Measurements from ENCODE around the gene C17orf58.
"Not testable (repeated sequence)": the region's sequence is repeated elsewhere in the genome, so short reads cannot be mapped to it uniquely, and the experiment has no call there.

Gene C17orf58

DNA sequence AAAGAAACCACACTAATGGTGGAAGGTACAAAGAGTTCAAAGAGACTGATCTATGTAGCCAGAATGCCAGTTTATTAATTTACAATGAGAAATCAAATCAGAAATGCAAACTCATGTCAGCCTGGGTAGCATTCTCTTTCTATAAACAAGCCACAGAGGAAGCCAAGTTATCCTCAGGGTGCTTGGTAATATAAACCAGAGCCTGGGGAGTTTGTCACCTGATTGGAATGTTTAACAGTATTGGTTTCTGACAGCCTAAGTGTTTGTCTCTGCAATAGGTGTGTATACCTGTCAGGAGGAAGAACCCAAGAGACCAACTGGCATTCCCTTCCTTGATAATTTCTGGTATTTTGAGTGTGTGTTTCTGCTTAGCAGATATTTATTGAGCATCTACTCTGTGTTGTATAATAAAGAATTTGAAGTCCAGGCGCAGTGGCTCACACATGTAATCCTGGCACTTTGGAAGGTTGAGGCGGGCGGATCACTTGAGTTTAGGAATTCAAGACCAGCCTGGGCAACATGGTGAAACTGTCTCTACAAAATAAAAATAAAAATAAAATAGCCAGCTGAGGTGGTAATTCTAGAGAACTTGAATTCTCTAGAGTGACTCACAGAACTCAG is 3.1 kb upstream of the C17orf58 start:
- no peak for DNase-seq

DNA sequence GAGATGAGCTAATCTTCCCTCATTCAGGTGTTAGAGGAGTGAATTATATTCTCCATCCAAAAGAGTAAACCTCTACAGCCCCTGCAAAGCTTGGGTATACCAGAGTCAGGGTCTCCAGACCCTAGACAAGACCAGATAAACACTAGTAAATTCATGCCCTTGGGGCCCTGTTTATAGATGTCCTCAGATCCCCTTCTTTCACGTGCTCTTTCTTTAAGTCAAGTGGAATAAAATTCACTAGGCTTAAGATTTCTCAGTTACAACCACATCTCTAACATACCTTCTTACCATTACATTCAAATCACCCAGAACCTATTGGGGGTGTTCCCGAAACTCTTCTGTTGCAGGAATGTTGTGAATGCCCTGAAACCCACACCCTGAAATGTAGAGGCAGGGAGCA is 2.2 kb upstream of the C17orf58 start:
- no peak for DNase-seq

DNA sequence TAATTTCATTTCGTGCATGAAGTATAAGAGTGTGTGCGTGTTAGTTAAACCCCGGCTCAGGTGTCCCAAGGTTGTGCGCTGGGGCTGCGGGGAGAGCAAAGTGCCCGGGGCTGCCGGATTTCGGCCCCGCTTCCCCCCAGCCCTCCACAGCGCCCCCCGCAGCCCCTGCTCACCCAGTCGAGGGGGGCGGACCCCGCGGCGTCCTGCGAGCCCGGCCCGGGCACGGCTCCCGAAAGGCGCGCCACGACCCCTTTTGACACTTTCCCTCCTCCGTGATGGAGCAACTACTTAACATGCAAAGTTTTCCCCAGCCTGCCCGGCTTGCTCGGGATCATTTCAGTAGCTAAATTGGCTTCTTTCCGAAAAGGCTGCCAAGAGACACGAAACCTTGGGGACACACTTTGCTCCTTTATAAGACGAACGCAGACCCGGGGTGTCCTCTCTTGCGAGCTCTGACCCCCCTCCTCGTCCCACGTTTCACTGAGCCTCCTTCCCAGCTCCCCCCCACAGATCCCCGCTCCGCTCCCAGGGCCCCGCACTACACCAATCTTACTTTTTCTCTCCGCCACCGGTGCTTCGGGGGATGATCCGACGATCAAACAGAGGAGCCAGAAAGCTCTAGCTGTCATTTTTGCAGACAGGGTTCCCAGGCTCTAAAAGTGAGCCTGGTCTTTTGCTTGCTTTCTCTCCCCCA is 552 bp downstream of the C17orf58 start:
- no peak for DNase-seq

DNA sequence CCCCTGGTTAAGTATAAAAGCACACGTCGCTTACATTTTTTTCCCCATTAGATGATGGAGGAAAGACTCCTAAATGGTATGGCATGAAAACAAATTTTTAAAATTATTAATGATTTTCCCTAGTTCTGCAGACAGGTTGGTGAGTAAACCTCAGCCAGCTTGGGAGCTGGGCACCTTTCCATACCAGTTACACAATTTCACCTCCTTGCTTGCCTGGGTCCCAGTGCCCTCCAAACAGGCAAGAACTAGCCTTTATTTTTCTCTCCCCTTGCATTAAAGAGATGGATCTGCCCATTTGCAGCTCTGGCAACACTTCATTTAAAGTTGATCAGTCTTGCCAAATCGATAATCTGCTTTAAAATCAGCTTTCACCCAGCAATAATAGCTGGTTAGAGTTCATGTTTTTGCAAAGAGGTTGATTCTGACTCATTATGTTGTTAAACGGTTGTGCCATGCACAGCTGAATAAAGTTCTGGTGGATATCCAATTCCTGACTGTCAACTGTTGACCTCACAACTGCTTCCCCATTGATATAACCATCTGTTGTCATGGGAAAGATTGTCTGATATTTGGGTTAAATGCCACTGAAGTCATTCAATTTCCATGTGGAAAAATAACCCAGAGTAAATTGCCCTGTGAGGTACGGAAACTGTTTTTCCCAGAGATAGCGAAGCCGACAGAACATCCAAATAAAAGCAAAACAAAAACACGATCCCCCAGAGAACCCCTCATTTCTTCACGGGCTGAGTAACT is 1.3 kb downstream of the C17orf58 start:
- DNase-seq, result no peak

DNA sequence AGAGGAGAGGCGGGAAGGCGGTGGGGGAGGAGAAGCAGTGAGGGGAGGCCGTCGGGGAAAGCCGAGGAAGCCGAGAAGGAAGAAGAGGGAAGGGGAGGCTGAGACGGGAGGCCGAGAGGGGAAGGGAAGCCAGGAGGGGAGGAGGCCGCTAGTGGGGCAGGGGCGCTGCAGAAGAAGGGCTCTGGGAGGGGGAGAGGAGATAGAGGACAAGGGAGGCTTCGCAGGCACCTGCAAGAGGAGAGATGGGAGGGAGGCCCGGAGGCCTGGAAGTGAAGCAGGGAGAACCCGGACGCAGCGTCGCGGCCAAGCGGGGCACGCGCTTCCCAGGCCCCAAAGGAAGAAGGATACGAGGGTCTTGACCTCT is 2.3 kb downstream of the C17orf58 start:
- no peak for DNase-seq

DNA sequence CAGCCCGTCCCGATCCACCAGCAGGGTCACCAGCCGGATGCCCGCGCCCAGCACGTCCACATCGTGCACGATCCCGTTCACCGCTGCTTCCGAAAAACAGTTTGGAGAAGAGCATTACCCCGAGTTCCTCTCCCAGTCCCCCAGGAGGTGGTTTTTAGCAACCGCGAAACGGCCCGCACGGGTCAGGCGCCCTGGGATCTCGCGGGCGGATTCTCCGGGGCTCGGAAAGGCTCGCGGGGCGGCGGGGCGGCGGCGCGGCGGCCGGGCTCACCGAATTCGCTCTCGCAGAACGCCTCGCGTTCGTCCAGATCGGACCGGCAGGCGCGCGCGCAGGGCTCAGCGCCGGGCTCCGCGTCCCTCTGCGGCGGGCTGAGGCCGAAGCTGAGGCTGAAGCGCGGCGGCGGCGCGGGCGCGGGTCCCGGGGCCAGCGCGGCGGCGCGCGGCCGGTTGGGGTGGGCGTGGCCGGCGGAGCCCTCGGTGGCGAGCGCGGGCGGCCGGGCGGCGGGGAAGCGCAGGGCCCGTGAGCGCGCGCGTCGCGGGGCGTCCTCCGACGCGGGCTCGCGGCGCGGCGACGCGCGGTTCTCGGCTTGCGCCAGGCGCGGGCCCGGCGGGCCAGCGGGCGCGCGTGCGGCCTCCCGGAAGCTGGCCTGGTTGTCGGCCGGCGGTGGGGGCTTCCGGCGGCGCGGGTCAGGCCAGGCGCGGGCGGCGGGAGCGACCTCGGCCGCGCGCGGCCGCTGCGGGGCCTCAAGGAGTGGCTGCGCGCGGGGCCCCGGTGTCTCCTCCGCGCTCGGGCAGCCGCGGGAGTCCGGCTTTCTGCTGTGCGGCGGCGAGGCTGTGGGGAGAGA is 2.9 kb downstream of the C17orf58 start:
- DNase-seq, result peak; percentile 57

DNA sequence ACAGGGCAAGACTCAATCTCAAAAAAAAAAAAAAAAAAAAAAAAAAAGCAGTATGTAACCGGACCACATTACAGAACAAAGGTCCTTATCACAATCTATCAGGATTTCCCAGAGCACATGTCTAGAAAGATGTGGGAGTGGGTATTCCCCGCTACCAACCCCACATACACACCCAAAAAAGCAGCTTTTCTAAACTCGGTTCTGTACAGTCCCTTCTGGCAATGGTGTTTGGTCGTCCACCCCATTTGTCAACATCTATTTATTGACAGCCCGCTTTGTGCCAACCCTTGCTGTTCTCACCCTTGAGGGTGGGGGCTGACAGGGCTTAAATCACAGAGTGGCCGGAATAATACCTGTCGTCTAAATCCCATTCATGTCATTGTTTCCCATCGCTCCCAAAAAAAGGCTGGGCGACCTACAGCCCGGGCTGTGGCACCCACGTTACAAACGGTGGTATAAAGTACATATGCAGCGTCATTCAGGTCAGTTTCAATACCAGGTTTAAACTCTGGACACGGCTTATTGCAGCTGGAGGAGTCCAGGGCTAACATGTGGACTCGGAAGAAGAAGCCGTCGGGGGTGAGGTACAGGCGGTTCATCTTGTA is 3.6 kb downstream of the C17orf58 start:
- DNase-seq, result no peak

DNA sequence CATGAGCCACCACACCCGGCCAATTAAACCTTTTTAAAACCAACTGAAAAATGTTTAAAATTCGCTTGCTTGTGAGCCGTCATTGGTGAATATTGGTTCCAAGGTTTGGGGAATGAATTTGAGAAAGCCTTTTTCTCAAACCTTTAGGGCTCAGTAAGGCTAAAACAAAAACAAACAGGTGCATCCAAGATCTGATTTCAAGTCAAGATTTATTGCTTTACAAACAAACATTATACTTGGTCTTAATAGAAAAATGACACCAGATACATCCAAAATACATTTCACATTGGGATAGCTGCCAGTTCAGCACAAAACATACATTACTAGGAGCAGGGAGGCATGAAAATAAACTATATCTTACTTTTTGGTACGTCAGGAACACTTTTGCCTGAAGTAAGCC is 5.4 kb downstream of the C17orf58 start:
- no peak for DNase-seq

DNA sequence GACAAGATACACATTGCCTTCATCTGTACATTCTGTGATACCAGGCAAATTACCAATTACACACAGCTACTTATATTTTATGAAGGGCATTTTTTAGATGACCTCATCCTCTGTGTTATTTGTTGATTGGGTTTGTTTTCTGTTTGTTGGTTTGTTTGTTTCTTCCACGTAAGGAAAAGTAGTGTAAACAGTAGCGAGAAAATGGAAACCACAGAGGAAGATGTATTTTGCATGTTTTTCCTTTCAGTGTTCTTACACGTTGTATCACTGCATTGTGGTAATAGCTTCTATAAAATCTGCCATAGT is 12.9 kb downstream of the C17orf58 start:
- no peak for DNase-seq

DNA sequence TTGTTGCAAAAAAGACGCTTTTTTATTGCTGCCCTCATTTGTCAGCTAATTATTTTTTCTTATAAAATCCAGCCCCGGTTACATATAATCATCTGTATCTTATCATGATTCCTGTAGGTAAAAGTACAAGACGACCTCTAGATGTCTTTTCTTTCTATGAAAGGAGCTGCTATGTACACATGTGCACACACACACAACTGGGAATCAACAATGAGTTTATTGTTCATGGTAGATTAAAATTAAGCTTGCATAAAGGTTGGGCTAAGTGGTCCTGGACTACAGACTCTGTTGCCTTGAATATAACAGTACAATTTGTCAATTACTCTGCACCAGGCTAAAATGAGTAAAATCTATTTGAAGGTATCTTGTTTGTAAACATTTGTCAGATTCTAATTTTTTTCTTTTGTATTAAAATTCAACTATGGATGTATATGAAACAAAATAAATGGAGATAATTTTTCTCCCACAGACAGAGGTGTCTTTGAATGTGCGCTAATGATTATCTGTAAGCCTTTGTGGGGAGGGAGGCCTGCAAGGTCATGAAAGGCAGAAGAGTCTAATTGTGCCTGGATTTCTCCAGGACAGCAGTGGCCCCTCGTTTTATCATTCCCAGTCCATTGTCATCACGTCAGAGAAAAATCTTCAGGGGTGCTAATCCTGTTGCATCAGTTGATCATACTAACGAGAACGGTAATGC is 13.4 kb downstream of the C17orf58 start:
- DNase-seq, result no peak

DNA sequence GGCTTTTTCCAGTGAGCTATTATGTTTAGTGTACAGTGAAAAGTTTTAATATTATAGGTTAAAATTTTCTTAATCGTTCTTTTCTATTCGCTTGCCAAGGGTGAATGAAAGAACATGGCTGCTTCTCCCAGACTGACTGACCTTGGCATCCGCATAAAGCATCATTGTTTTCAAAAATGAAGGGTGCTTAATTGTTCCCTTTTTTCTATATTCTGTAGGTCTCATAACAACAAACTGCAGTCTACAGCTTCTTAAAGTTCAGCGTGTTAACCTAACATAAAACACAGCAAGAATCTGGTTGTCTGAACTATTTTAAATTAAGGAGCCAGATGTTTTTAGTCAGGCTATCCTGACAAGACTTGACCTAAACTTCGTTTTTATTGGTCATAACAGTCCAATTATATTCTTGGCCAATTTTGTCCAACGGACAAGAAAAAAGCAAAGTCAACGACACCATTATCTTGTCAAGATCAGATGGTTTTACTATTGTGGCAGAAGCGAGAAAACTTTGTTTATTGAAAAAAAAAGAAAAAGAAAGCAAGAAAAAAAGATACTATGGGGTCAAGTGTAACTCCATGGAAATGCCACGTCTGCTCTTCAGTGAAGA is 14.1 kb downstream of the C17orf58 start:
- DNase-seq, result no peak

DNA sequence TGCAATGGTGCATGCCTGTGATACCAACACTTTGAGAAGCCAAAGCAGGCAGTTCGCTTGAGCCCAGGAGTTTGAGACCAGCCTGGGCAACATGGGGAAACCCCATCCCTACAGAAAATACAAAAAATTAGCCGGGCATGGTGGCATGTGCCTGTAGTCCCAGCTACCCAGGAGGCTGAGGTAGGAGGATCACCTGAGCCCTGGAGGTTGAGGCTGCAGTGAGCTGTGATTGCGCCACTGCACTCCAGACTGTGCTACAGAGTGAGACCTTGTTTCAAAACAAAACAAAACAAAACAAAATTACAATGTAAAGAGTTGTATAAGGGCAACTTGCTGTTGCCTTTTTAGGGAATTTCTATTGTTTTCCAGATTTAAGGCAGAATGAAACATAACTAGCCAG is 15.4 kb downstream of the C17orf58 start:
- DNase-seq, result not testable (repeated sequence)

DNA sequence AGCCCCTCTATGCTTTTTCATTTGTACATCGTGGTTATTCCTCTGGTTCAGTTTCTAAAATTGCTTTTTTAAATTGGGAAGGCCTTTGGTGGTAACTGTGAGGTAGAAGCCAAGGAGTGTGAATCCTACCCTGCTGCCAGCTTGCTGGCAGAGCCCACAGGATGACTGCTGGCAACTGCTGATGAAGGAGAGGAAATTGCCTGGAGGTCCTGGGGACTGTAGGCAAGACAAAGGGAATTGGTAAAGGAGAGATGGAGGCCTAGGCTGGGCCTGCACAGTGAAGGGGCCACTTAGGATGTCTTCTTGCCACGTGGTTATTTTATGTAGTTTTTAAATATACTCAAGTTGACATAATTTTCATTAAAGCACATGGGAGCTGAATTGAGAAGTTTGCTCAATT is 15.8 kb downstream of the C17orf58 start:
- DNase-seq, result no peak

DNA sequence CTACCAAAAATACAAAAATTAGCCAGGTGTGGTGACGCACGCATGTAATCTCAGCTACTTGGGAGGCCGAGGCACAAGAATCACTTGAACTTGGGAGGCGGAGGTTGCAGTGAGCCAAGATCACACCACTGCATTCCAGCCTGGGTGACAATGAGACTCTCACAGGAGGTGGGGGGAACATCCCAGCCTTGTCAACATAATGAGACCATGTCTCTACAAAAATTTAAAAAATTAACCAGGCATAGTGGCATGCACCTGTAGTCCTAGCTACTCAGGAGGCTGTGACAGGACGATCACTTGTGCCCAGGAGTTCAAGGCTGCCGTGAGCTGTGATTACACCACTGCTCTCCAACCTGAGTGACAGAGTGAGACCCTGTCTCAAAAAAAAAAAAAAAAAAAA is 20.0 kb downstream of the C17orf58 start:
- not testable (repeated sequence) for DNase-seq

DNA sequence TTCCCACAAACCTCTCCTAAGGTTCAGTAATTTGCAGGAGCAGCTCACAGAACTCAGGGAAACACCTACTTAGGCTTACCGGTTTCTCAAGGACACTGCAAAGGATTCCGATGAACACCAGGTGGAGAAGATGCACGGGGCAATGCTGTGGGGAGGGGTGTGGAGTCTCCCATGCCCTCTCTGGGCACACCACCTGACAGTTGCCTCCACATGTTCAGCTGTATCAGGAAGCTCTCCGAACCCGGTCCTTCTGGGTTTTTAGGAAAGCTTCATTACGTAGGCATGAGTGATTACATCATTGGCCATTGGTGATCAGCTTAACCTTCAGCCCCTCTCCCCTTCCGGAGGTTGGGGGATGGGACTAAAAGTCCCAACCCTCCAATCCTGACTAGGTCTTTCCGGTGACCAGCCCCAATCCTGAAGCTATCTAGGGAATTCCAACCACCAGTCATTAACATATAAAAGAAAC is 21.6 kb downstream of the C17orf58 start:
- DNase-seq, result no peak

DNA sequence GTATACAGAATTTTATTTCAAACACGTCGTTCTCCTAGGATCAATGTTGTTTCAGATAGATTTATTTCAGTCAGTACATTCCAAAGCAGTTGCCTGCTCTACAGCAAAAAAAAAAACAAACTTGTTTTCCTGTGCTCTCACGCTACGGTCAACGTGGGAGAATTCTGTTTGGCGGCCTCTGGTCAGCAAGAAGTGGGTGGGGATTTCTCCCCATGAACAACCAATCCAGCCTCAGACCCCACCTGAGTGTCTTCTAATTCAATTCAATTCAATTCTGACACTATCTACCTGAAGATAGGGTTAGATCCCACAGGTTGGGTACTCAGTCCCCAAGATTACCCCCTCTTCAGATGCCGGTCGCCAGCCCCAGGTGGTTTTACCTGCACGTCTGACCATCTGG is 22.1 kb downstream of the C17orf58 start:
- DNase-seq, result no peak

DNA sequence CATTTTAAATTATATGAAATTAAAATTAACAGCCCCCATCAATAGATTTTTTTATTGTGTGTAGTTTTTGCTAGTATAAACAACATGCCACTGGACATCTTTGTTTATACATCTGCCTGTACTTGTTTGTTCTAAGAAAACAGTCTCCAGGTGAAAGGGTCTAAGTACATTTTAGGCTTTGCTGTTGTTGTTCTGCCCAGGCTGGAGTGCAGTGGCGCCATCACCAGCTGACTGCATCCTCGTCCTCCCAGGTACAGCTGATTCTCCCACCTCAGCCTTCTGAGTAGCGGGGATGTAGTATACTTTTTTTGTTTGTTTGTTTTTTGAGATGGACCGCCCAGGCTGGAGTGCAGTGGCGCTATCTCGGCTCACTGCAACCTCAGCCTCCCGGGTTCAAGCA is 25.5 kb downstream of the C17orf58 start:
- no peak for DNase-seq

DNA sequence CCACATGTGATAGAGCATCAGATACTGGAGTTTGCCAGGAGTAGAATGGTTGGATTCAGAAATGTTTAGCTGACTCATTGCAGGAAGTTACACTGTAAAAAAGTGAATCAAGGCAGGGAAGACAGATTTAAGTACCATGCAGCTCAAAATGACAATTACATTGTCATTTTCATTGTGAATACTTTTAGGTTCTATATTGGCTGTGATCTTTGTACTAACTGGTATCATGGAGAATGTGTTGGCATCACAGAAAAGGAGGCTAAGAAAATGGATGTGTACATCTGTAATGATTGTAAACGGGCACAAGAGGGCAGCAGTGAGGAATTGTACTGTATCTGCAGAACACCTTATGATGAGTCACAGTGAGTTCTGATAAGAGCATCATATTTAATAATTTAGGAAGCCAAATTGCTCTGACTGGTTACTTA is 33.1 kb downstream of the C17orf58 start:
- not testable (repeated sequence) for DNase-seq

DNA sequence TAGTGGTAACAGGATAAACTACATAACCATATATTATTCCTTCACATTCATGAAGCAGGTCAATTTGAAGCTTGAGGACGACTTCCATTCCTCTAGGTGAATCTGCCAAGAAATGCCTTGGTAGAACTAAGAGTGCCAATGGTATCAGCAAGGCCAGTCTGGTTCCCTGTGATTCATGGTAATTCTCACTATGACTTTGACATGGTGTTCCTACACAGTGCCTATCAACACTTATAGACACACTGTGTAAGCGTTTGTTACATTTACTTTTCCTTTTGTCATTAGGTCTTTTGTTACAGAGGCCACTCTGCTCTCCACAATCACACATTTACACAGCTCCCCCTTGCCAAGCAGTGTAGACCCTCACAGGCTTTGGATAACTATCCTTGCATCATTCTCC is 34.1 kb downstream of the C17orf58 start:
- DNase-seq, result not testable (repeated sequence)

DNA sequence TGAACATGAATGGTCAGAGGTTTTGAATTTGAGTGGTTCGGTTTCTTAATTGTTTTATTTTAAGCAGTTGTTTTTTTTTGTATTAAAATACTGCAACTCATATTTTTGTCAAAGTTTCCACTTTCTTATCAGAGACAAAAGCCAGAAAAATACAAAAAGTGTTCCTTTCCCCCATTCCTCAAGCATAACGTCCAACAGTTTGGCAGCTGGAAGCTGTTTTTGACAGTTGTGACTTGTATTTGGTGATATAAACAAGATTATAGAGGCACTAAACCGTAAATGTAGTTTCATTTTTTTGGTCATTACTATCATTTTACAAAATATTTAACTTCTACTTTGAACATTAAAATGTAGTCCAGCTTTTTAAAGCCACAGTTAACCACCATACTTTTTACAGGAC is 36.0 kb downstream of the C17orf58 start:
- DNase-seq, result not testable (repeated sequence)

DNA sequence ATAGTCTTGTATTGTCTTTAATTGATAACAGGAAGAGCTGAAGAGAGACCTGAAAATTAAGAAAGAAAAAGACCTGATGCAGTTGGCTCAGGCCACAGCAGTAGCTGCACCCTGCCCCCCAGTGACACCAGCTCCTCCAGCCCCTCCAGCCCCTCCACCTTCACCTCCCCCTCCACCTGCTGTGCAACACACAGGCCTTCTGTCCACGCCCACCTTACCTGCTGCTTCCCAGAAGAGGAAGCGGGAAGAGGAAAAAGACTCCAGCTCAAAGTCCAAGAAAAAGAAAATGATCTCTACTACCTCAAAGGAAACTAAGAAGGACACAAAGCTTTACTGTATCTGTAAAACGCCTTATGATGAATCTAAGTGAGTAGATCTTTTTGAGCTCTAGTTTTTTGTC is 36.8 kb downstream of the C17orf58 start:
- DNase-seq, result no peak

DNA sequence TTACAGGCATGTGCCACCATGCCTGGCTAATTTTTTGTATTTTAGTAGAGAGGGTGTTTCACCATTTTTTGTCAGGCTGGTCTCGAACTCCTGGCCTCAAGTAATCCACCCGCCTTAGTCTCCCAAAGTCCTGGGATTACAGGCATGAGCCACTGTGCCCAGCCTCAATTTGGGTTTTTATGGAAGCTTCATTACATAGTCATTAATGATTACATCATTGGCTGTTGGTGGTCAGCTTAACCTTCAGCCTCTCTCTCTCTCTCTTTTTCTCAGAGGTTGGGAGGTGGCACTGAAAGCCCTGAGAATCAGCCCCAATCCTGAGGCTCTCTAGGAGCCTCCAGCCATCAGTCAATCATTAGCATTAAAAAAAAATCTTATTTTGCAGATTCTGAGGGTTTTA is 45.3 kb downstream of the C17orf58 start:
- DNase-seq, result no peak

All from NCI-H2081 treated with DMSO at 0.1 percent for 48 hours (cell line).